ENCODE results near the gene SREK1IP1. TPM values are rescaled to one million over a fixed set of nuclear protein-coding genes. Genes with fewer than 3 reads are reported as not detected.

Gene SREK1IP1
- 10.4 and 10.6 TPM in 2 replicates for total RNA-seq

GRCh38 chr5:64768358-64769312, at the start of gene SREK1IP1, which contains the start of gene CWC27:
SREK1IP1 (minus strand) TSS chr5:64768691; CDS start chr5:64768517, 174 bp downstream.
CWC27 (plus strand) TSS chr5:64768930; CDS start chr5:64769147, 217 bp downstream.

DNA sequence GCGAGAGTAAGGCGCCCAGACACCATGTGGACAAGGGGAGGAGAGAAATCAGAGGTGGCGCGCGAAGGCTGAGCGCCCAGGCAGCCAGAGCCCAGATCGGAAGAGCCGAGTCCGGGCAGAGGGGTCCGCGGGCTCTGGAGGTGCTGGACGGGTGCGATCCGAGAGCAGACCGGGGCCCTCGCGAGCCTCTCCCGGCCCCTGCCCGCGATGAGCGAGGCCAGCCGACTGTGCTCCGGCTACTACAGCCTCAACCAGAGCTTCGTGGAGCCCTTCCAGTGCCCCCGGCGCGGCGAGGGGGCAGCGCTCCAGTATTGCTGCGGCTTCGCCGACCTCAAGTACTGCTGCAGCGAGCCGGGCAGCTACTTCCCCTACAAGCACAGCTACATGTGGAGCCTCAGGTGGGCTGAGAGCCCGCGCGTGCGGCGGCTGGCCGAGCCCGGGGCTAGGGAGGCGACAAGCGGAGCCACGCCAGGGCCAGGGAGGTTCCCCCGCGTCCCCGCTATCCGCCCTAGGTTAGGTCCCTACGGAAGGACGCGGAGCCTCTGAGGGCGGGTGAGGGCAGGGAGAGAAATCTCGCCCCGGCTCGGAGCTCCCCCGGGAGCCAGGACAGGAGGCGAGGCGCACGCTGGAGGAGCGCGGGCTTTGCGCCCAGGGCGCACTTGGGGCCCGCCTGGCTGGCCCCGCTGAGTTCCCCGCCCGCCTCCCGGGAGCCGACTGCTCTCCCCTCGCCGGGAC, 77.9 kb downstream of the SREK1IP1 start, which contains the start of gene SHISAL2B:
SHISAL2B (plus strand) TSS at position 87 of the 735 bp plus-strand sequence; CDS start at position 208, 121 bp downstream.

Other genes starting within 250 kb of the SREK1IP1 start
- gene SHISAL2B, start 78.2 kb downstream of the SREK1IP1 start, total RNA-seq = not detected in 2 replicates
- 12.3 and 12.9 TPM in 2 replicates for gene CWC27, start 239 bp upstream of the SREK1IP1 start, total RNA-seq